K562 (cell line): ENCODE data around the gene CLDN34. TPM values are rescaled to one million over a fixed set of nuclear protein-coding genes. Genes with fewer than 3 reads are reported as not detected.
A peak's percentile ranks its signal among the peaks of the same experiment; 100 is the strongest.

Source experiments
- BCL6 ChIP-seq: fragments of 250-450 bp; sonication (Bioruptor Pico); IDR thresholded peaks from 2 replicates; pipeline ENCODE4 v1.4.0; 2020
- BRF2 ChIP-seq: IDR thresholded peaks from 3 replicates; pipeline ENCODE4 v1.6.1; 2011; ENCODE audit warnings: borderline replicate concordance, mild to moderate bottlenecking; ENCODE audit not compliant: insufficient read length, insufficient read depth
- CBX8 ChIP-seq: fragments of 200-600 bp; sonication (generic); IDR thresholded peaks from 2 replicates; pipeline ENCODE4 v1.6.1; 2012; ENCODE audit warnings: borderline replicate concordance, mixed run types, low read depth, mild to moderate bottlenecking, moderate library complexity, mixed read lengths, low read length, control low read depth, inconsistent platforms; ENCODE audit not compliant: poor library complexity, severe bottlenecking; ENCODE audit errors: extremely low read depth
- DMBX1 ChIP-seq: fragments of 250-450 bp; sonication (Bioruptor Pico); IDR thresholded peaks from 2 replicates; pipeline ENCODE4 v1.8.0; 2022; ENCODE audit warnings: inconsistent platforms, mild to moderate bottlenecking, moderate library complexity, borderline replicate concordance
- HNRNPH1 ChIP-seq: fragments of 200-400 bp; formaldehyde crosslinking; optimal IDR thresholded peaks from 2 replicates; pipeline ENCODE3; 2017; ENCODE audit warnings: low read depth, mild to moderate bottlenecking, low read length, moderate library complexity
- HNRNPLL ChIP-seq: fragments of 200-400 bp; formaldehyde crosslinking; IDR thresholded peaks from 2 replicates; pipeline ENCODE4 v1.6.1; 2017; ENCODE audit warnings: low read length, low read depth, mild to moderate bottlenecking; ENCODE audit not compliant: poor library complexity, severe bottlenecking
- IRF2 ChIP-seq: sonication (generic); formaldehyde crosslinking; IDR thresholded peaks from 2 replicates; pipeline ENCODE4 v1.8.1; 2022; ENCODE audit warnings: mild to moderate bottlenecking, missing genetic modification reagents
- MYBL2 ChIP-seq, 2 experiments: fragments of 450-650 bp in 1 of 2; sonication (generic) in 1 of 2; formaldehyde crosslinking in 1 of 2; IDR thresholded peaks; 2 replicates each; pipeline versions ENCODE4 v1.6.1 to v1.8.1; 2017 to 2022; ENCODE audit warnings: borderline replicate concordance in 1 of 2, inconsistent platforms in 1 of 2, low read depth in 1 of 2, mild to moderate bottlenecking in 1 of 2, missing genetic modification reagents in 1 of 2, moderate library complexity in 1 of 2
- NCOA6 ChIP-seq: fragments of 450-650 bp; IDR thresholded peaks from 2 replicates; pipeline ENCODE4 v1.6.1; 2017; ENCODE audit warnings: mild to moderate bottlenecking
- PHB2 ChIP-seq: fragments of 450-650 bp; IDR thresholded peaks from 2 replicates; pipeline ENCODE4 v1.6.1; 2017; ENCODE audit warnings: low read depth
- SREBF2 ChIP-seq: sonication (generic); formaldehyde crosslinking; IDR thresholded peaks from 2 replicates; pipeline ENCODE4 v1.4.0; 2020; ENCODE audit warnings: mild to moderate bottlenecking, missing genetic modification reagents
- ZBTB17 ChIP-seq: fragments of 450-650 bp; formaldehyde crosslinking; IDR thresholded peaks from 2 replicates; pipeline ENCODE4 v1.4.0; 2020; ENCODE audit warnings: mild to moderate bottlenecking
- ZNF280B ChIP-seq: fragments of 250-450 bp; sonication (Bioruptor Pico); IDR thresholded peaks from 2 replicates; pipeline ENCODE4 v1.5.1; 2021; ENCODE audit warnings: mild to moderate bottlenecking
- polyA plus RNA-seq, 8 experiments: library from polyadenylated mRNA; depleted of rRNA in 4 of 8; stranded (reverse) in 5 of 8; unstranded in 3 of 8; fragments of >200 nt; fragmentation: Nextera tagmentation in 2 of 8; fragmentation: Illumina TruSeq in 1 of 8; extraction: Ambion mirVana in 2 of 8; extraction: Trizol in 1 of 8; gene quantifications; 2 replicates each; pipeline versions ENCODE4 v1.2.1 to v1.2.3, GENCODE V29; 2011 to 2014; ENCODE audit warnings: inconsistent platforms in 1 of 8, missing spikeins in 1 of 8
- total RNA-seq, 7 experiments: library from RNA; depleted of rRNA in 6 of 7; stranded (reverse); fragments of >200 nt in 6 of 7; fragmentation: Illumina TruSeq in 2 of 7; extraction: Trizol in 2 of 7; gene quantifications; 2 replicates each; pipeline versions ENCODE4 v1.2.1 to v1.2.3, GENCODE V29; 2011 to 2021; ENCODE audit warnings: low replicate concordance in 1 of 7
- TF ChIP-seq, protein P1 (sequence below), 2 experiments: fragments of 450-650 bp; IDR thresholded peaks; 2 replicates each; pipeline ENCODE4 v1.6.1; 2018; ENCODE audit warnings: mild to moderate bottlenecking in 2 of 2, low read depth in 1 of 2; ENCODE audit not compliant: partially characterized antibody in 2 of 2
- TF ChIP-seq, protein P2 (sequence below): sonication (generic); formaldehyde crosslinking; IDR thresholded peaks from 2 replicates; pipeline ENCODE4 v1.5.0; 2020; ENCODE audit warnings: missing genetic modification reagents
- TF ChIP-seq, protein P3 (sequence below): sonication (generic); formaldehyde crosslinking; IDR thresholded peaks from 2 replicates; pipeline ENCODE4 v1.8.0; 2022; ENCODE audit warnings: mild to moderate bottlenecking, missing genetic modification reagents
- TF ChIP-seq, protein P4 (sequence below), 3 experiments: IDR thresholded peaks in 2 of 3; conservative IDR thresholded peaks in 1 of 3; 2 replicates each; pipeline ENCODE4 v1.5.1; 2011 to 2012; ENCODE audit warnings: low read length in 3 of 3, mild to moderate bottlenecking in 3 of 3, control low read depth in 2 of 3, improper control_type of control experiment in 1 of 3, inconsistent platforms in 1 of 3, low read depth in 1 of 3, mixed read lengths in 1 of 3, moderate library complexity in 1 of 3; ENCODE audit not compliant: insufficient read depth in 2 of 3

Gene CLDN34
- total and polyA plus RNA-seq, 9 of the 15 experiments (the other 6 are each of a cell fraction or from before 2014, with no cell fraction given), result not detected

- no peak for TF ChIP-seq ZNF280B (CRISPR knock-in tag)
- TF ChIP-seq SREBF2 (CRISPR knock-in tag), result no peak
- TF ChIP-seq, protein P1, sequence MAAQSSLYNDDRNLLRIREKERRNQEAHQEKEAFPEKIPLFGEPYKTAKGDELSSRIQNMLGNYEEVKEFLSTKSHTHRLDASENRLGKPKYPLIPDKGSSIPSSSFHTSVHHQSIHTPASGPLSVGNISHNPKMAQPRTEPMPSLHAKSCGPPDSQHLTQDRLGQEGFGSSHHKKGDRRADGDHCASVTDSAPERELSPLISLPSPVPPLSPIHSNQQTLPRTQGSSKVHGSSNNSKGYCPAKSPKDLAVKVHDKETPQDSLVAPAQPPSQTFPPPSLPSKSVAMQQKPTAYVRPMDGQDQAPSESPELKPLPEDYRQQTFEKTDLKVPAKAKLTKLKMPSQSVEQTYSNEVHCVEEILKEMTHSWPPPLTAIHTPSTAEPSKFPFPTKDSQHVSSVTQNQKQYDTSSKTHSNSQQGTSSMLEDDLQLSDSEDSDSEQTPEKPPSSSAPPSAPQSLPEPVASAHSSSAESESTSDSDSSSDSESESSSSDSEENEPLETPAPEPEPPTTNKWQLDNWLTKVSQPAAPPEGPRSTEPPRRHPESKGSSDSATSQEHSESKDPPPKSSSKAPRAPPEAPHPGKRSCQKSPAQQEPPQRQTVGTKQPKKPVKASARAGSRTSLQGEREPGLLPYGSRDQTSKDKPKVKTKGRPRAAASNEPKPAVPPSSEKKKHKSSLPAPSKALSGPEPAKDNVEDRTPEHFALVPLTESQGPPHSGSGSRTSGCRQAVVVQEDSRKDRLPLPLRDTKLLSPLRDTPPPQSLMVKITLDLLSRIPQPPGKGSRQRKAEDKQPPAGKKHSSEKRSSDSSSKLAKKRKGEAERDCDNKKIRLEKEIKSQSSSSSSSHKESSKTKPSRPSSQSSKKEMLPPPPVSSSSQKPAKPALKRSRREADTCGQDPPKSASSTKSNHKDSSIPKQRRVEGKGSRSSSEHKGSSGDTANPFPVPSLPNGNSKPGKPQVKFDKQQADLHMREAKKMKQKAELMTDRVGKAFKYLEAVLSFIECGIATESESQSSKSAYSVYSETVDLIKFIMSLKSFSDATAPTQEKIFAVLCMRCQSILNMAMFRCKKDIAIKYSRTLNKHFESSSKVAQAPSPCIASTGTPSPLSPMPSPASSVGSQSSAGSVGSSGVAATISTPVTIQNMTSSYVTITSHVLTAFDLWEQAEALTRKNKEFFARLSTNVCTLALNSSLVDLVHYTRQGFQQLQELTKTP (IDR thresholded peaks at IDR 0.05; ENCODE audit: low read depth in 1 of 2, partially characterized antibody in 2 of 2), result no peak
- no peak for TF ChIP-seq MYBL2 (IDR thresholded peaks at IDR 0.05; ENCODE audit: low read depth)
- no peak for TF ChIP-seq MYBL2 (CRISPR knock-in tag; IDR thresholded peaks at IDR 0.05; ENCODE audit: borderline replicate concordance)
- no peak for TF ChIP-seq HNRNPLL
- no peak for TF ChIP-seq IRF2 (CRISPR knock-in tag)
- TF ChIP-seq HNRNPH1, result no peak
- no peak for TF ChIP-seq CBX8
- TF ChIP-seq DMBX1, result no peak
- TF ChIP-seq BRF2, result no peak
- TF ChIP-seq, protein P2, sequence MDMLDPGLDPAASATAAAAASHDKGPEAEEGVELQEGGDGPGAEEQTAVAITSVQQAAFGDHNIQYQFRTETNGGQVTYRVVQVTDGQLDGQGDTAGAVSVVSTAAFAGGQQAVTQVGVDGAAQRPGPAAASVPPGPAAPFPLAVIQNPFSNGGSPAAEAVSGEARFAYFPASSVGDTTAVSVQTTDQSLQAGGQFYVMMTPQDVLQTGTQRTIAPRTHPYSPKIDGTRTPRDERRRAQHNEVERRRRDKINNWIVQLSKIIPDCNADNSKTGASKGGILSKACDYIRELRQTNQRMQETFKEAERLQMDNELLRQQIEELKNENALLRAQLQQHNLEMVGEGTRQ (CRISPR knock-in tag), result no peak
- TF ChIP-seq, protein P3, sequence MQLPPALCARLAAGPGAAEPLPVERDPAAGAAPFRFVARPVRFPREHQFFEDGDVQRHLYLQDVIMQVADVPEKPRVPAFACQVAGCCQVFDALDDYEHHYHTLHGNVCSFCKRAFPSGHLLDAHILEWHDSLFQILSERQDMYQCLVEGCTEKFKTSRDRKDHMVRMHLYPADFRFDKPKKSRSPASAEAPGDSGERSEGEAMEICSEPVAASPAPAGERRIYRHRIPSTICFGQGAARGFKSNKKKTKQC (CRISPR knock-in tag), result no peak
- no peak for TF ChIP-seq BCL6 (CRISPR knock-in tag)
- no peak for TF ChIP-seq ZBTB17 (CRISPR knock-in tag)
- no peak for TF ChIP-seq PHB2
- no peak for TF ChIP-seq NCOA6
- TF ChIP-seq, protein P4, sequence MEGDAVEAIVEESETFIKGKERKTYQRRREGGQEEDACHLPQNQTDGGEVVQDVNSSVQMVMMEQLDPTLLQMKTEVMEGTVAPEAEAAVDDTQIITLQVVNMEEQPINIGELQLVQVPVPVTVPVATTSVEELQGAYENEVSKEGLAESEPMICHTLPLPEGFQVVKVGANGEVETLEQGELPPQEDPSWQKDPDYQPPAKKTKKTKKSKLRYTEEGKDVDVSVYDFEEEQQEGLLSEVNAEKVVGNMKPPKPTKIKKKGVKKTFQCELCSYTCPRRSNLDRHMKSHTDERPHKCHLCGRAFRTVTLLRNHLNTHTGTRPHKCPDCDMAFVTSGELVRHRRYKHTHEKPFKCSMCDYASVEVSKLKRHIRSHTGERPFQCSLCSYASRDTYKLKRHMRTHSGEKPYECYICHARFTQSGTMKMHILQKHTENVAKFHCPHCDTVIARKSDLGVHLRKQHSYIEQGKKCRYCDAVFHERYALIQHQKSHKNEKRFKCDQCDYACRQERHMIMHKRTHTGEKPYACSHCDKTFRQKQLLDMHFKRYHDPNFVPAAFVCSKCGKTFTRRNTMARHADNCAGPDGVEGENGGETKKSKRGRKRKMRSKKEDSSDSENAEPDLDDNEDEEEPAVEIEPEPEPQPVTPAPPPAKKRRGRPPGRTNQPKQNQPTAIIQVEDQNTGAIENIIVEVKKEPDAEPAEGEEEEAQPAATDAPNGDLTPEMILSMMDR (IDR thresholded peaks at IDR 0.05 in 2 of 3, conservative IDR thresholded peaks at IDR 0.05 in 1 of 3; ENCODE audit: insufficient read depth in 2 of 3, low read depth in 1 of 3, low read length in 3 of 3), result peak in 2 of 3 experiments; percentile 46 to 52; a peak in 3 of 6 replicates
These were observed 21.6 kb downstream of the CLDN34 start (continued) for GRCh38 chrX:9988762-9989161.
